GM15510 (cell line): ENCODE data around the gene OLFM2.

Source experiments
- POLR2A ChIP-seq: IDR thresholded peaks from 3 replicates; pipeline ENCODE4 v1.6.1; 2011; ENCODE audit warnings: borderline replicate concordance; ENCODE audit not compliant: insufficient read length; ENCODE audit errors: extremely low read depth

OLFM2 gene

GRCh38 chr19:9883231-9883758, 53.0 kb downstream of the OLFM2 start:
- TF ChIP-seq POLR2A = no peak

- TF ChIP-seq POLR2A = no peak
Observed at GRCh38 chr19:9881720-9882119, 54.6 kb downstream of the OLFM2 start.

- TF ChIP-seq POLR2A = no peak
Observed at GRCh38 chr19:9878511-9879196, 57.7 kb downstream of the OLFM2 start.

- no peak for TF ChIP-seq POLR2A
Observed at GRCh38 chr19:9877780-9878510, 58.4 kb downstream of the OLFM2 start.

GRCh38 chr19:9875796-9876195, 60.5 kb downstream of the OLFM2 start:
- no peak for TF ChIP-seq POLR2A

- no peak for TF ChIP-seq POLR2A
Observed at GRCh38 chr19:9875031-9875627, 61.2 kb downstream of the OLFM2 start.

- TF ChIP-seq POLR2A = no peak
Observed at GRCh38 chr19:9872618-9873242, 63.6 kb downstream of the OLFM2 start.

GRCh38 chr19:9871626-9872338, 64.5 kb downstream of the OLFM2 start:
- TF ChIP-seq POLR2A = no peak

- no peak for TF ChIP-seq POLR2A
Observed at GRCh38 chr19:9868983-9869617, 67.2 kb downstream of the OLFM2 start.

- TF ChIP-seq POLR2A = no peak
Observed at GRCh38 chr19:9865732-9866501, 70.4 kb downstream of the OLFM2 start.

GRCh38 chr19:9863759-9864158, 72.6 kb downstream of the OLFM2 start:
- TF ChIP-seq POLR2A = no peak

GRCh38 chr19:9862938-9863337, 73.4 kb downstream of the OLFM2 start:
- no peak for TF ChIP-seq POLR2A

GRCh38 chr19:9861503-9861902, 74.8 kb downstream of the OLFM2 start:
- no peak for TF ChIP-seq POLR2A
